WTC11 (cell line): ENCODE measurements around the gene TBC1D22A. TPM values are rescaled to one million over a fixed set of nuclear protein-coding genes. Genes with fewer than 3 reads are reported as not detected.

Experiments
- ATAC-seq: fragments of 200-7000 bp; cut with Tn5 transposase; 2 replicates; pipeline ENCODE4 v1.10.0; 2021; ENCODE audit warnings: mild to moderate bottlenecking, moderate library complexity
- CTCF ChIA-PET: fragments of 300-600 bp; sonication (Branson Sonifier 250); formaldehyde crosslinking; loops from one replicate; lab custom pipeline; 2021; ENCODE audit warnings: antibody characterized with exemption; lab: Charles Lee
- POLR2A ChIA-PET: fragments of 350-600 bp; sonication (Branson Sonifier 250); formaldehyde crosslinking; loops from one replicate; lab custom pipeline; 2021; ENCODE audit warnings: antibody characterized with exemption; lab: Charles Lee
- DNase-seq: peaks from one replicate; pipeline ENCODE4 v3.0.0; 2021; ENCODE audit warnings: low spot score
- H3K27ac Mint-ChIP-seq: 2 replicates; pipeline ENCODE4 v1.8.0; 2021; ENCODE audit warnings: mixed read lengths
- H3K27me3 Mint-ChIP-seq: 2 replicates; pipeline ENCODE4 v1.8.0; 2021; ENCODE audit warnings: low read depth, mild to moderate bottlenecking, moderate library complexity, mixed read lengths
- H3K36me3 Mint-ChIP-seq: 2 replicates; pipeline ENCODE4 v1.8.0; 2021; ENCODE audit warnings: mixed read lengths
- H3K4me1 Mint-ChIP-seq: 2 replicates; pipeline ENCODE4 v1.8.0; 2022; ENCODE audit warnings: mixed read lengths
- H3K4me3 Mint-ChIP-seq: 2 replicates; pipeline ENCODE4 v1.8.0; 2021; ENCODE audit warnings: mild to moderate bottlenecking, moderate library complexity, mixed read lengths
- H3K9me3 Mint-ChIP-seq: 2 replicates; pipeline ENCODE4 v1.8.0; 2021; ENCODE audit warnings: mixed read lengths
- HMGA2 ChIP-seq: fragments of 250-450 bp; sonication (Bioruptor Pico); IDR thresholded peaks from 2 replicates; pipeline ENCODE4 v1.4.0; 2021; ENCODE audit warnings: mild to moderate bottlenecking, moderate library complexity
- NFYB ChIP-seq: sonication (generic); formaldehyde crosslinking; conservative IDR thresholded peaks from 2 replicates; pipeline ENCODE4 v1.8.0; 2022; ENCODE audit warnings: low read depth, missing genetic modification reagents
- SP1 ChIP-seq: sonication (generic); formaldehyde crosslinking; conservative IDR thresholded peaks from 2 replicates; pipeline ENCODE4 v1.8.1; 2022; ENCODE audit warnings: missing genetic modification reagents
- TP53 ChIP-seq: sonication (generic); formaldehyde crosslinking; IDR thresholded peaks from 2 replicates; pipeline ENCODE4 v1.8.1; 2023; ENCODE audit warnings: mild to moderate bottlenecking, missing genetic modification reagents
- ZNF121 ChIP-seq: sonication (generic); formaldehyde crosslinking; IDR thresholded peaks from 2 replicates; pipeline ENCODE4 v1.8.0; 2023; ENCODE audit warnings: missing genetic modification reagents
- ZNF219 ChIP-seq: sonication (generic); formaldehyde crosslinking; IDR thresholded peaks from 2 replicates; pipeline ENCODE4 v1.8.0; 2023; ENCODE audit warnings: missing genetic modification reagents, mild to moderate bottlenecking, borderline replicate concordance
- ZNF263 ChIP-seq: sonication (generic); formaldehyde crosslinking; IDR thresholded peaks from 2 replicates; pipeline ENCODE4 v1.8.1; 2022; ENCODE audit warnings: low read depth, mild to moderate bottlenecking, moderate library complexity, missing genetic modification reagents
- ZNF423 ChIP-seq: fragments of 250-450 bp; sonication (Bioruptor Pico); IDR thresholded peaks from 2 replicates; pipeline ENCODE4 v2.1.2; 2022; ENCODE audit warnings: mild to moderate bottlenecking, moderate library complexity
- total RNA-seq: library from RNA; stranded (reverse); gene quantifications from 3 replicates; pipeline ENCODE4 v1.2.3, GENCODE V29; 2021
- TF ChIP-seq, protein P1 (sequence below): fragments of 250-450 bp; sonication (Bioruptor Pico); conservative IDR thresholded peaks from 2 replicates; pipeline ENCODE4 v1.9.0; 2021; ENCODE audit warnings: mild to moderate bottlenecking
- TF ChIP-seq, protein P2 (sequence below): fragments of 250-450 bp; sonication (Bioruptor Pico); IDR thresholded peaks from 2 replicates; pipeline ENCODE4 v1.9.0; 2021; ENCODE audit warnings: moderate library complexity, mild to moderate bottlenecking, inconsistent platforms, borderline replicate concordance
- TF ChIP-seq, protein P3 (sequence below): sonication (generic); formaldehyde crosslinking; IDR thresholded peaks from 2 replicates; pipeline ENCODE4 v1.8.1; 2022; ENCODE audit warnings: low read depth, mild to moderate bottlenecking, moderate library complexity, missing genetic modification reagents, borderline replicate concordance
- TF ChIP-seq, protein P4 (sequence below): sonication (generic); formaldehyde crosslinking; IDR thresholded peaks from 2 replicates; pipeline ENCODE4 v1.8.0; 2023; ENCODE audit warnings: mild to moderate bottlenecking, missing genetic modification reagents
- TF ChIP-seq, protein P5 (sequence below): fragments of 200-600 bp; IDR thresholded peaks from 2 replicates; pipeline ENCODE4 v1.8.0; 2022; ENCODE audit warnings: antibody characterized with exemption
- TF ChIP-seq, protein P6 (sequence below): sonication (generic); formaldehyde crosslinking; IDR thresholded peaks from 2 replicates; pipeline ENCODE4 v1.8.1; 2023; ENCODE audit warnings: mild to moderate bottlenecking, missing genetic modification reagents

The TBC1D22A gene
- total RNA-seq, 1 experiment from 2014 or later, result 18.1 TPM

DNA sequence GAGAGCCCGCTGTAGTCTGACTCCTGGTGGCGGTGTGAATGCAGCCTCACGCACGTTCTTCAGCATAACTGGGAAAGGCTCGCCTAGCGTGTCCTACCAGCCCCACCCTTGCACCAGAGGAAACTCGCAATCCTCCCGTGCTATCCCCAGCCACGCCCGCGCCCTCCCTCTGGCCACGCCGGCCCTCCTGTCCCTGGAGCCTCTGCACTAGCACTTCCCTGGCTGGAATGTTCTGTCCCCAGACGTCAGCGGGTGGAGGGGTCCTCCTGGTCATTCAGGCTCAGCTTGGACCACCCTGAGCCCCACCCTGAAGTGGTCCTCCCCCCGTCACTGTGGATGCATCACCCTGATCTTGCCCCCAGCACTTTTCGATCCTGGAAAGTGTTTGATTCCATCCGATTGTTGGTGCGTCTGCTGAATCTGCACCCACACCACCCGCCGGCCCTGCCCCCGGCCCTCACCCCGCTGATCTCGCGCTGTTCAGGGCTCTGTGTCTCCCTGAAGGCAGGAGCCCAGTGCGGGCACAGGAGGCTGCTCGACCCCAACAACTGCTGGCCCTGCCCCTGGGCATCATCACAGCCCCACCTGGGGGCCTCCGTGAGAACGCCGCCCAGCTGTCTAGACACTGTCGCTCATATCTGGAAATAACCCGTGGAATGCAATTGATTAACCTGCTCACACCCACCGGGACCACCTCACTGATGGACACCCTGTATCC, 437.0 kb downstream of the TBC1D22A start:
- Mint-ChIP-seq H3K4me1 (no peaks in the 10 kb centered on the region), H3K36me3 (no peaks in the 10 kb centered on the region), H3K4me3 (no peak overlapping the region), H3K27ac (no peak overlapping the region), H3K9me3 (no peaks in the 10 kb centered on the region; the same call in 1 of the 2 replicates), H3K27me3 (no peaks in the 10 kb centered on the region; the same call in 1 of the 2 replicates)
- no peak for DNase-seq
- ChIA-PET POLR2A (no interaction called here), CTCF (interaction anchor here (0.6 to 1.1 kb wide), 3 partner anchors 14 to 354 kb away, joined by 3 to 4 read pairs (median 3); no protein-coding TSS in a partner anchor)
- peak; percentile 23; the same call in 1 of the 2 replicates for ATAC-seq
- TF ChIP-seq, protein P1, sequence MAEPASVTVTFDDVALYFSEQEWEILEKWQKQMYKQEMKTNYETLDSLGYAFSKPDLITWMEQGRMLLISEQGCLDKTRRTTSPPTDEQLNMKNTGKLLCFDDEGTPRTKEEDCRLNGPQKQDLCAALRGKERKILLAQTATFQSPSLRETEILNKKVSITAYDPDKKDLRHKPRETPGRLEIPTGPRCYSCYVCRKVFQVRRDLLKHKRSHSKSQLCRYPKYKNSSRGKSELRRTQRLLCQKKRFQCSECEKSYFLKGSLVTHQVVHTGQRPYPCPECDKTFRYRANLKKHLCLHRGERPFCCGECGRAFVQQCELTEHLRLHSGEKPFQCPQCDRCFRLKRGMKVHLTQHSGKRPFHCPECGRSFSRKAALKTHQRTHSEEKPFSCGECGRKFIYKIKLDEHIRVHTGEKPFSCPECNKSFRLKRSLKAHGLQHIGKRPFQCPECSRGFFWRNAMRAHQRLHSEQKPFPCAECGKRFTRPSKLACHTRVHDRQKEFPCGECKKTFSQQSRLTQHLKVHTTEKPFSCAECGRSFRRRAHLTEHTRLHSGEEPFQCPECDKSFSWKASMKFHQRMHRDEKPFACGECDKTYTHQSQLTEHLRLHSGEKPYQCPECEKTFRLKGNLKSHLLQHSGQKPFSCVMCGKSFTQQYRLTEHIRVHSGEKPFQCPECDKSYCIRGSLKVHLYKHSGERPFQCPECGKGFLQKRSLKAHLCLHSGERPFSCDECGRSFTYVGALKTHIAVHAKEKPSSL (CRISPR knock-in tag), result no peak
- TF ChIP-seq, protein P2, sequence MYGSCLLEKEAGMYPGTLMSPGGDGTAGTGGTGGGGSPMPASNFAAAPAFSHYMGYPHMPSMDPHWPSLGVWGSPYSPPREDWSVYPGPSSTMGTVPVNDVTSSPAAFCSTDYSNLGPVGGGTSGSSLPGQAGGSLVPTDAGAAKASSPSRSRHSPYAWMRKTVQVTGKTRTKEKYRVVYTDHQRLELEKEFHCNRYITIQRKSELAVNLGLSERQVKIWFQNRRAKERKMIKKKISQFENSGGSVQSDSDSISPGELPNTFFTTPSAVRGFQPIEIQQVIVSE (CRISPR knock-in tag), result no peak
- TF ChIP-seq, protein P3, sequence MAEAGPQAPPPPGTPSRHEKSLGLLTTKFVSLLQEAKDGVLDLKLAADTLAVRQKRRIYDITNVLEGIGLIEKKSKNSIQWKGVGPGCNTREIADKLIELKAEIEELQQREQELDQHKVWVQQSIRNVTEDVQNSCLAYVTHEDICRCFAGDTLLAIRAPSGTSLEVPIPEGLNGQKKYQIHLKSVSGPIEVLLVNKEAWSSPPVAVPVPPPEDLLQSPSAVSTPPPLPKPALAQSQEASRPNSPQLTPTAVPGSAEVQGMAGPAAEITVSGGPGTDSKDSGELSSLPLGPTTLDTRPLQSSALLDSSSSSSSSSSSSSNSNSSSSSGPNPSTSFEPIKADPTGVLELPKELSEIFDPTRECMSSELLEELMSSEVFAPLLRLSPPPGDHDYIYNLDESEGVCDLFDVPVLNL, result no peak
- no peak for TF ChIP-seq ZNF423 (CRISPR knock-in tag)

DNA sequence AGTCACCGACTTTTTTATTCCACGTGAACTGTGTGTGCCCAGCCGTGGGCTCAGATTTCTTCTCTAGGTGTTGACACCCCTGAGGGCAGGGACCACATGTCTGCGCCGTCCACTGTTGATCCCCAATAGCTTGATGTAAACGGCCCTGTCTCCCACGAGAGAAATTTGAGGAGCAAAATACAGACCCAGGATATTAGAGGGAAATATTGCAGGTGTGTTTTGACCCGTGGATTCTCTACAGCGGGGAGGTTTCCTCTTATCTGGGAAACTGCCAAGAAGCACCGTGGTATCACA, 437.5 kb downstream of the TBC1D22A start:
- TF ChIP-seq, protein P4, sequence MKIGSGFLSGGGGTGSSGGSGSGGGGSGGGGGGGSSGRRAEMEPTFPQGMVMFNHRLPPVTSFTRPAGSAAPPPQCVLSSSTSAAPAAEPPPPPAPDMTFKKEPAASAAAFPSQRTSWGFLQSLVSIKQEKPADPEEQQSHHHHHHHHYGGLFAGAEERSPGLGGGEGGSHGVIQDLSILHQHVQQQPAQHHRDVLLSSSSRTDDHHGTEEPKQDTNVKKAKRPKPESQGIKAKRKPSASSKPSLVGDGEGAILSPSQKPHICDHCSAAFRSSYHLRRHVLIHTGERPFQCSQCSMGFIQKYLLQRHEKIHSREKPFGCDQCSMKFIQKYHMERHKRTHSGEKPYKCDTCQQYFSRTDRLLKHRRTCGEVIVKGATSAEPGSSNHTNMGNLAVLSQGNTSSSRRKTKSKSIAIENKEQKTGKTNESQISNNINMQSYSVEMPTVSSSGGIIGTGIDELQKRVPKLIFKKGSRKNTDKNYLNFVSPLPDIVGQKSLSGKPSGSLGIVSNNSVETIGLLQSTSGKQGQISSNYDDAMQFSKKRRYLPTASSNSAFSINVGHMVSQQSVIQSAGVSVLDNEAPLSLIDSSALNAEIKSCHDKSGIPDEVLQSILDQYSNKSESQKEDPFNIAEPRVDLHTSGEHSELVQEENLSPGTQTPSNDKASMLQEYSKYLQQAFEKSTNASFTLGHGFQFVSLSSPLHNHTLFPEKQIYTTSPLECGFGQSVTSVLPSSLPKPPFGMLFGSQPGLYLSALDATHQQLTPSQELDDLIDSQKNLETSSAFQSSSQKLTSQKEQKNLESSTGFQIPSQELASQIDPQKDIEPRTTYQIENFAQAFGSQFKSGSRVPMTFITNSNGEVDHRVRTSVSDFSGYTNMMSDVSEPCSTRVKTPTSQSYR (CRISPR knock-in tag), result no peak
- TF ChIP-seq, protein P5, sequence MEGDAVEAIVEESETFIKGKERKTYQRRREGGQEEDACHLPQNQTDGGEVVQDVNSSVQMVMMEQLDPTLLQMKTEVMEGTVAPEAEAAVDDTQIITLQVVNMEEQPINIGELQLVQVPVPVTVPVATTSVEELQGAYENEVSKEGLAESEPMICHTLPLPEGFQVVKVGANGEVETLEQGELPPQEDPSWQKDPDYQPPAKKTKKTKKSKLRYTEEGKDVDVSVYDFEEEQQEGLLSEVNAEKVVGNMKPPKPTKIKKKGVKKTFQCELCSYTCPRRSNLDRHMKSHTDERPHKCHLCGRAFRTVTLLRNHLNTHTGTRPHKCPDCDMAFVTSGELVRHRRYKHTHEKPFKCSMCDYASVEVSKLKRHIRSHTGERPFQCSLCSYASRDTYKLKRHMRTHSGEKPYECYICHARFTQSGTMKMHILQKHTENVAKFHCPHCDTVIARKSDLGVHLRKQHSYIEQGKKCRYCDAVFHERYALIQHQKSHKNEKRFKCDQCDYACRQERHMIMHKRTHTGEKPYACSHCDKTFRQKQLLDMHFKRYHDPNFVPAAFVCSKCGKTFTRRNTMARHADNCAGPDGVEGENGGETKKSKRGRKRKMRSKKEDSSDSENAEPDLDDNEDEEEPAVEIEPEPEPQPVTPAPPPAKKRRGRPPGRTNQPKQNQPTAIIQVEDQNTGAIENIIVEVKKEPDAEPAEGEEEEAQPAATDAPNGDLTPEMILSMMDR, result no peak
- TF ChIP-seq SP1 (CRISPR knock-in tag), result no peak
- no peak for TF ChIP-seq ZNF263 (CRISPR knock-in tag)
- TF ChIP-seq ZNF121 (CRISPR knock-in tag), result no peak
- TF ChIP-seq HMGA2 (CRISPR knock-in tag), result no peak
- TF ChIP-seq, protein P6, sequence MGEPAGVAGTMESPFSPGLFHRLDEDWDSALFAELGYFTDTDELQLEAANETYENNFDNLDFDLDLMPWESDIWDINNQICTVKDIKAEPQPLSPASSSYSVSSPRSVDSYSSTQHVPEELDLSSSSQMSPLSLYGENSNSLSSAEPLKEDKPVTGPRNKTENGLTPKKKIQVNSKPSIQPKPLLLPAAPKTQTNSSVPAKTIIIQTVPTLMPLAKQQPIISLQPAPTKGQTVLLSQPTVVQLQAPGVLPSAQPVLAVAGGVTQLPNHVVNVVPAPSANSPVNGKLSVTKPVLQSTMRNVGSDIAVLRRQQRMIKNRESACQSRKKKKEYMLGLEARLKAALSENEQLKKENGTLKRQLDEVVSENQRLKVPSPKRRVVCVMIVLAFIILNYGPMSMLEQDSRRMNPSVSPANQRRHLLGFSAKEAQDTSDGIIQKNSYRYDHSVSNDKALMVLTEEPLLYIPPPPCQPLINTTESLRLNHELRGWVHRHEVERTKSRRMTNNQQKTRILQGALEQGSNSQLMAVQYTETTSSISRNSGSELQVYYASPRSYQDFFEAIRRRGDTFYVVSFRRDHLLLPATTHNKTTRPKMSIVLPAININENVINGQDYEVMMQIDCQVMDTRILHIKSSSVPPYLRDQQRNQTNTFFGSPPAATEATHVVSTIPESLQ (CRISPR knock-in tag), result no peak
- no peak for TF ChIP-seq TP53
- TF ChIP-seq NFYB, result no peak
- no peak for TF ChIP-seq ZNF219
- POLR2A ChIA-PET, result no interaction called here
- CTCF ChIA-PET, result interaction anchor here (0.6 to 1.1 kb wide), 3 partner anchors 14 to 354 kb away, joined by 3 to 4 read pairs (median 3); no protein-coding TSS in a partner anchor
- DNase-seq, result no peak
- Mint-ChIP-seq H3K4me1 (no peaks in the 10 kb centered on the region), H3K4me3 (no peak overlapping the region), H3K9me3 (peaks cover 3% of the 10 kb centered on the region; the same call in 1 of the 2 replicates), H3K27ac (no peak overlapping the region), H3K36me3 (no peaks in the 10 kb centered on the region), H3K27me3 (no peaks in the 10 kb centered on the region; the same call in 1 of the 2 replicates)
- ATAC-seq, result no peak
